MM.1S (cell line): ENCODE results near the gene ATCAY.

Experiments used
- CTCF ChIP-seq: fragments of 300-600 bp; sonication (generic); IDR thresholded peaks from 2 replicates; pipeline ENCODE4 v1.5.1; 2016; ENCODE audit warnings: antibody characterized with exemption, low read length, mixed read lengths
- EZH2 ChIP-seq: fragments of 300-600 bp; sonication (generic); optimal IDR thresholded peaks from 2 replicates; pipeline ENCODE3; 2017; ENCODE audit warnings: low read depth, mild to moderate bottlenecking, antibody characterized with exemption, low read length, mixed read lengths
- EZH2phosphoT487 ChIP-seq: fragments of 300-600 bp; sonication (generic); IDR thresholded peaks from 2 replicates; pipeline ENCODE4 v1.6.1; 2018; ENCODE audit warnings: antibody characterized with exemption, low read length

DNA sequence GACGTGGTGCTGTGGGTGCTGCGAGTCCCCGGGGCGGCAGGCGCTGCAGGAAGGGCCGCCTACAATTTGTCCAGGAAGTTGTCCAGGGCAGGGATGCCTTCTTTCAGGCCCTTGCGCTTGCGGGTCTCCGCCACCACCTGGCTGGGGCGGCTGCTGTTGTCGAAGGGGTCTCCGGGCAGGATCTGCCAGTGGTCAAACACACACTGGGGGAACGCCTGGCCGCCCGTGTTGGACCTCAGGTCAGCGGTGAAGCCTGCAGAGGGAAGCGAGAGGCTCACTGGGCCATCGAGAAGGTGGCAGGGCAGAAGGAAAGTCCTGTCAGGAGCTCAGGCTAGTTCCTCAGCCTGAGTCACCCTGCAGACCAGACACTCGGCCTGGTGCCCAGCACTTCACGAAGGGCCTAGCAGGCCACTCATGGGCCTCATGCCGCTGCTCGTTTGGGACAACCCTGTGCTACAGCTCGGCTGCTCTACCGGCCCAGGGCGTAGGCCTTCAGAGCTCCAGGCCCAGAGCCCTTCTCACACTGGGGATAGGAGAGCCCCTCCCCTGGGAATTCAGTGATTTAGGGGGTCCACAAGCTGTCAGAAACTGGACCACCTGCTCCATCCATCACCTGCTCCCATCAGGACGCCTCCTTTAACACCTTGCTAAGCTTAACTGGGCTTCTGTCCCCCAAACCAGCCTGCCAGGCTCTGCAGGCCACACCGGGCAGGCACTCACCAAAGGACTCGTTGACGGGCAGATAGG, 96.2 kb downstream of the ATCAY start:
- TF ChIP-seq EZH2 (no peak), CTCF (no peak), EZH2phosphoT487 (no peak)
